Measurements from ENCODE around the gene ATOSA. TPM values are rescaled to one million over a fixed set of nuclear protein-coding genes. Genes with fewer than 3 reads are reported as not detected.

ATOSA gene
- total and polyA plus RNA-seq, 2 of the 8 experiments (the other 6 are each of a cell fraction or from before 2014, with no cell fraction given): 4.6 to 7.9 TPM

DNA sequence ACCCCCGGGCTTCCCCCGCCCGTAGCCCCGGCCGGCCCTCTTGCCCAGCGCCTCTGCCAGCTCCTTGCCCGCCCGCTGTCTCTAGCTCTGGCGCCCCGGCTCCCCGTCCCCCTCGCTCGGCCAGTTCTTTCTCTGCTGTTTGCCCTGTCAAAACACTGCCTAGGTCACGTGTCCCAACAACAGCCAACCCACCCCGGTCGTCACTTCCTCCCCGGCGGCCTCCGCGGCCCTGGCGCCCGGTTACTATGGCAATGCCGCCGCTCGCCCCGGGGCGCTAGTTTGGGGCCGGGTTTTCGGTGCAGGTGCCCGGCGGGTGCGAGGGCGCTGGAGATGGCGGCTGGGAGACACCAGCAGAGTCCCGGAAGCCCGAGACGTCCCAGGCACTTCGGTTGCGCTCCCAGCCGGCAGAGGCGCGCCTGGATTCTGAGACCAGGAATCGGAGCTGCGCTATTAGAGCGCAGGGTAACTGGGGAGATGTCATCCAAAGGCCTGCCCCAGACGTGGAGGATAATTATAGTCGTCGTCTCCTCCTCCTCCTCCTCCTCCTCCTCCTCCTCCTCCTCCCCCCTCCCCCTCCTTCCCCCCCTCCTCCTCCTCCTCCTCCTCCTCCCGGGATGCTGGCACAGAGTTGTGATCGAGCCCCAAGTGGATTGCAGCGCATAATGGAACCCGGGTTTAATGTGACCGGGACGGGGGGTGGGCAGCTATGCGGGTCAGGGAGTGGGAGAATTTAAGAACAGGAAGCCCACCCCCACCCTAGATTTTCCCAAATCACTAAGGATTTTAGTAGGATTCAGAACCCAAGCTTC, at the start of gene ATOSA (continued):
- TF ChIP-seq, protein P1, sequence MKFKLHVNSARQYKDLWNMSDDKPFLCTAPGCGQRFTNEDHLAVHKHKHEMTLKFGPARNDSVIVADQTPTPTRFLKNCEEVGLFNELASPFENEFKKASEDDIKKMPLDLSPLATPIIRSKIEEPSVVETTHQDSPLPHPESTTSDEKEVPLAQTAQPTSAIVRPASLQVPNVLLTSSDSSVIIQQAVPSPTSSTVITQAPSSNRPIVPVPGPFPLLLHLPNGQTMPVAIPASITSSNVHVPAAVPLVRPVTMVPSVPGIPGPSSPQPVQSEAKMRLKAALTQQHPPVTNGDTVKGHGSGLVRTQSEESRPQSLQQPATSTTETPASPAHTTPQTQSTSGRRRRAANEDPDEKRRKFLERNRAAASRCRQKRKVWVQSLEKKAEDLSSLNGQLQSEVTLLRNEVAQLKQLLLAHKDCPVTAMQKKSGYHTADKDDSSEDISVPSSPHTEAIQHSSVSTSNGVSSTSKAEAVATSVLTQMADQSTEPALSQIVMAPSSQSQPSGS (IDR thresholded peaks at IDR 0.05; ENCODE audit: low read length): no peak
- peak; percentile 41 for TF ChIP-seq ASH2L (IDR thresholded peaks at IDR 0.05; ENCODE audit: low read length)
- peak; percentile 63; the same call in 1 of the 2 replicates for TF ChIP-seq CREB1 (IDR thresholded peaks at IDR 0.05)
- TF ChIP-seq KDM1A (IDR thresholded peaks at IDR 0.05; ENCODE audit: borderline replicate concordance, low read length): no peak
- TF ChIP-seq JUND (IDR thresholded peaks at IDR 0.05; ENCODE audit: low read length): no peak

All from H1 (cell line).